ENCODE results near the gene KRTAP10-9. TPM values are rescaled to one million over a fixed set of nuclear protein-coding genes. Genes with fewer than 3 reads are reported as not detected.
"Not testable (repeated sequence)": the region's sequence is repeated elsewhere in the genome, so short reads cannot be mapped to it uniquely, and the experiment has no call there.

KRTAP10-9 gene
- total RNA-seq, 1 experiment from 2014 or later = not detected

DNA sequence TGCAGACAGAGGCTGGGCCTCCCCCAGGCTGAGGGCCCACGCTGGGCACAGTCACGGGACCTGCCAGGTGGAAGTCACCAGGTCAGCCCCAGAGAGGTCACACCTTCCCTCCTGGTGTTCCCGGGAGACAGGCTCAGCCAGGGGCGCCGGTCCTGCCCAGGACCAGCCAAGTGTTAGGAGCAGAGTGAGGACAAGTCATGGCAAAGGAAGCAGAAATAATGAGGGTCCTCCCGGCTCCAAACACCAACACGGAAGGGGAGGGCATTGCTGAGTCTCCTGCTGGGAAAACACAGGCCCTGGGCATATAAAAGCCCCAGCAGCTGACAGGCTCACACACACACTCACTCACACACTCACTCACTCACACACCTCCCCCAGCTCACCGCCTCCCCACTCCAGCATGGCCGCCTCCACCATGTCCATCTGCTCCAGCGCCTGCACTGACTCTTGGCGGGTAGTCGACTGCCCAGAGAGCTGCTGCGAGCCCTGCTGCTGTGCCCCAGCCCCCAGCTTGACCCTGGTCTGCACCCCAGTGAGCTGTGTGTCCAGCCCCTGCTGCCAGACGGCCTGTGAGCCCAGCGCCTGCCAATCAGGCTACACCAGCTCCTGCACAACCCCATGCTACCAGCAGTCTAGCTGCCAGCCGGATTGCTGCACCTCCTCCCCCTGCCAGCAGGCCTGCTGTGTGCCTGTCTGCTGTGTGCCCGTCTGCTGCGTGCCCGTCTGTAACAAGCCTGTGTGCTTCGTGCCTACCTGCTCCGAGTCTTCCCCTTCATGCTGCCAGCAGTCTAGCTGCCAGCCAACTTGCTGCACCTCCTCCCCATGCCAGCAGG lies 10.3 kb downstream of the KRTAP10-9 start, which contains the start of gene KRTAP10-10:
Gene KRTAP10-10 (plus strand): TSS at position 339 of the 833 bp plus-strand sequence. CDS start 62 bp downstream, at position 401.
- Histone ChIP-seq H3K9ac (ENCODE audit: low read length) (no peak within 1 kb of the TSS), H3K9me3 (ENCODE audit: low read length) (no peaks in the 10 kb centered on the region), H3K27me3 (ENCODE audit: low read length) (no peaks in the 10 kb centered on the region), H3K27ac (ENCODE audit: low read length) (no peak within 1 kb of the TSS), H3K79me2 (ENCODE audit: low read length) (no peaks in the 10 kb centered on the region), H3K9me2 (replicated peaks; ENCODE audit: insufficient read depth, low read length) (no peaks in the 10 kb centered on the region), H2AFZ (ENCODE audit: low read length) (no peak within 1 kb of the TSS), H3K36me3 (ENCODE audit: insufficient read depth, low read length) (no peaks in the 10 kb centered on the region), H4K20me1 (ENCODE audit: insufficient read depth, low read depth, low read length) (no peaks in the 10 kb centered on the region), H3K4me3 (ENCODE audit: low read length) (no peak within 1 kb of the TSS), H3K4me2 (ENCODE audit: low read depth, low read length, poor library complexity, severe bottlenecking) (no peak within 1 kb of the TSS), H3K4me1 (ENCODE audit: low read length) (no peaks in the 10 kb centered on the region)
- no peak for DNase-seq

DNA sequence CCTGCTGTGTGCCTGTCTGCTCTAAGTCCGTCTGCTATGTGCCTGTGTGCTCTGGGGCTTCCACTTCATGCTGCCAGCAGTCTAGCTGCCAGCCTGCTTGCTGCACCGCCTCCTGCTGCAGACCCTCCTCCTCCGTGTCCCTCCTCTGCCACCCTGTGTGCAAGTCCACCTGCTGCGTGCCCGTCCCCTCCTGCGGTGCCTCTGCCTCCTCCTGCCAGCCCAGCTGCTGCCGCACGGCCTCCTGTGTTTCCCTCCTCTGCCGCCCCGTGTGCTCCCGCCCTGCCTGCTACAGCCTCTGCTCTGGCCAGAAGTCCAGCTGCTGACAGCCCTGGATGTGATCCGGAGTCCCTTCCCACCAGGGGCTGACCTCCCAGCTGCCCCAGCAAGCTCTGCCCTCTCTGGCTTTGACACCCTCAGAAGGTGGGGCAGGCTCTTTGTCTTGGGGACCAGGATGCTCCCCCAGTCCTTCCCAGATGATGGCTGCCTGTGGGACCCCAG lies 11.0 kb downstream of the KRTAP10-9 start:
- not testable (repeated sequence) for DNase-seq; H3K4me2 ChIP-seq (ENCODE audit: low read depth, low read length, poor library complexity, severe bottlenecking); H4K20me1 ChIP-seq (ENCODE audit: insufficient read depth, low read depth, low read length); H3K4me1 ChIP-seq (ENCODE audit: low read length); H3K36me3 ChIP-seq (ENCODE audit: insufficient read depth, low read length); H3K4me3 ChIP-seq (ENCODE audit: low read length); H3K9ac ChIP-seq (ENCODE audit: low read length); H3K27me3 ChIP-seq (ENCODE audit: low read length); H3K79me2 ChIP-seq (ENCODE audit: low read length); H3K27ac ChIP-seq (ENCODE audit: low read length); H2AFZ ChIP-seq (ENCODE audit: low read length); H3K9me2 ChIP-seq (replicated peaks; ENCODE audit: insufficient read depth, low read length); H3K9me3 ChIP-seq (ENCODE audit: low read length)

DNA sequence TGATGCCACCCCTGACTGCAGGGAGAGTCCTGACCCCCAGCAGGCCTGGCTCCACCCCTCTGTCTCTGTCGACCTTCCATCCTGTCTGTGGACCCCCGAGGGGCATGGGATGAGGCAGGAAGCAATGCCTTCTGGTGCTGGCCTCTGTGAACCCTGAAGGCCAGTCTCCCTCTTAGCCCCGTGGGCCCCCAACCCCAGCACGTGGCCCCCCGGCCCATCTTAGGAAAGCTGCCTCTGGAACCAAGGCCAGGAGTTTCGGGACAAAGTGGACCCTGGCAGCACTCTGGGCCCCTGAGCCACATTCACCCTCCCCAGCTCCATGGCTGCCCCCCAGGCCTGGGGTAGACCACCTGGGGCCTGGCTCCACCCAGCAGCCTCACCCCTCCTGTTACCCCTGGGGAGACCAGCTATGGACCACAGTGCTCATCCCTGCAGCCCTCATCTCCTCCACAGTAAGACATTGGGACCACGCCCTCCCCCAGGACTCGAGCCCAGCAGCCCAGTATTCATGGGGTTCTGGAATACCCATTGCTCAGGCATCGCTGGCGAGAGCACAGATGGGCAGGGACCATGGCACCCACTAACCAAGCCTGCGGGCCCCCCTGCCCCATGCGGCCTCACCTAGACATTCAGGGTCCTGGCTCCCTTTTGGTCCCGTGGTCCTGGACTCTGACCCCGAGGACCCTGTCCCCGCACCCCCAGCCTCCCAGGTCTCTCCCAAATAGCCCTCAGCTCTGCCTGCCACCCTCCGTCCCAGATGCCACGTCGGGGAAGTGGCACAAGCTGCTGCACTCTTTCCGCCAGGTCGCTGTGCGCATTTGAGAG lies 11.8 kb downstream of the KRTAP10-9 start:
- H3K4me3 ChIP-seq (ENCODE audit: low read length); H3K36me3 ChIP-seq (ENCODE audit: insufficient read depth, low read length); H3K79me2 ChIP-seq (ENCODE audit: low read length); H3K4me2 ChIP-seq (ENCODE audit: low read depth, low read length, poor library complexity, severe bottlenecking); H3K27me3 ChIP-seq (ENCODE audit: low read length); H3K9ac ChIP-seq (ENCODE audit: low read length); H4K20me1 ChIP-seq (ENCODE audit: insufficient read depth, low read depth, low read length); H3K9me2 ChIP-seq (replicated peaks; ENCODE audit: insufficient read depth, low read length); H3K4me1 ChIP-seq (ENCODE audit: low read length); DNase-seq; H3K9me3 ChIP-seq (ENCODE audit: low read length); H2AFZ ChIP-seq (ENCODE audit: low read length); H3K27ac ChIP-seq (ENCODE audit: low read length): not testable (repeated sequence)

DNA sequence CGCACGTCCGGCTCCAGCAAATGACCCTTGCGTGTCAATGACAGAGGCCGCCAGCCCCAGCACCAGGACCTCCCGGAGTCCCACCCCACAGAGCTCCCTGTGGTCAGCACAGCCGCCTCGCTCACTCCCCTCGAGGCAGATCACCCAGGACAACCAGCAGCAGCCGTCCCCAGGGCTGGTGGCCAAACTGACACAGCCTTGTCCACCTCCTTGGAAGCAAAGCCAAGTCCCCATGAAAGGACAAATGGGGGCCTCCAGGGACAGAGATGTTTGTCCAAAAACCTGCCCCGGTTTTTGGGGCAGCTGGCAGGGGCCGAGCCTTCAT lies 12.4 kb downstream of the KRTAP10-9 start:
- Histone ChIP-seq H3K9ac (ENCODE audit: low read length) (no peak overlapping the region), H4K20me1 (ENCODE audit: insufficient read depth, low read depth, low read length) (no peaks in the 10 kb centered on the region), H3K4me2 (ENCODE audit: low read depth, low read length, poor library complexity, severe bottlenecking) (no peak overlapping the region), H3K4me1 (ENCODE audit: low read length) (no peaks in the 10 kb centered on the region), H3K27me3 (ENCODE audit: low read length) (no peaks in the 10 kb centered on the region), H3K4me3 (ENCODE audit: low read length) (no peak overlapping the region), H3K36me3 (ENCODE audit: insufficient read depth, low read length) (no peaks in the 10 kb centered on the region), H2AFZ (ENCODE audit: low read length) (no peak overlapping the region), H3K79me2 (ENCODE audit: low read length) (no peaks in the 10 kb centered on the region), H3K27ac (ENCODE audit: low read length) (no peak overlapping the region), H3K9me3 (ENCODE audit: low read length) (no peaks in the 10 kb centered on the region), H3K9me2 (replicated peaks; ENCODE audit: insufficient read depth, low read length) (no peaks in the 10 kb centered on the region)
- DNase-seq = no peak

DNA sequence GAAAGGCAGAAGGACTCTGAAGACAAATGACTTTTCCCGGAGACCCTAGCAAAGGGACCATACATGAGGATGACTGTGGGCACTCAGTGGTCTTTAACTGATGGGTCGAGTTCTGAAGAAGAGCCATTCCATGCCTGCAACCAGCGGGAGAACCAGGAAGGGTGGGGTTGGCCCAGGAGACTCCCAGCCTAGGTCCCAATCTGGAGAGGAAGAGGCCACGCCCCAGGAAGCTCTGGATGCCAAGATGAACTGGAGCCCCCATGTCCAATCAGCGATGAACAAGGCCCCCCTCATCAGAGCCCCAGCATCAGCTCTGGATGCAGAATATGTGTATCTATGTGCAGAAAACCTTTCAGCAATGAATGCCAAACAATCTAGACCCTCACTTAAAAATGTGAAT lies 13.9 kb downstream of the KRTAP10-9 start:
- no peaks in the 10 kb centered on the region for H3K27me3 ChIP-seq (ENCODE audit: low read length)
- H3K4me1 ChIP-seq (ENCODE audit: low read length) = no peaks in the 10 kb centered on the region
- DNase-seq = no peak
- H3K4me3 ChIP-seq (ENCODE audit: low read length) = no peak overlapping the region
- no peak overlapping the region for H3K9ac ChIP-seq (ENCODE audit: low read length)
- no peaks in the 10 kb centered on the region for H4K20me1 ChIP-seq (ENCODE audit: insufficient read depth, low read depth, low read length)
- no peak overlapping the region for H3K4me2 ChIP-seq (ENCODE audit: low read depth, low read length, poor library complexity, severe bottlenecking)
- no peaks in the 10 kb centered on the region for H3K79me2 ChIP-seq (ENCODE audit: low read length)
- peaks cover 5% of the 10 kb centered on the region; the same call in 1 of the 2 replicates for H3K9me3 ChIP-seq (ENCODE audit: low read length)
- no peaks in the 10 kb centered on the region for H3K36me3 ChIP-seq (ENCODE audit: insufficient read depth, low read length)
- H3K27ac ChIP-seq (ENCODE audit: low read length) = no peak overlapping the region
- no peak overlapping the region for H2AFZ ChIP-seq (ENCODE audit: low read length)
- H3K9me2 ChIP-seq (replicated peaks; ENCODE audit: insufficient read depth, low read length) = no peaks in the 10 kb centered on the region

DNA sequence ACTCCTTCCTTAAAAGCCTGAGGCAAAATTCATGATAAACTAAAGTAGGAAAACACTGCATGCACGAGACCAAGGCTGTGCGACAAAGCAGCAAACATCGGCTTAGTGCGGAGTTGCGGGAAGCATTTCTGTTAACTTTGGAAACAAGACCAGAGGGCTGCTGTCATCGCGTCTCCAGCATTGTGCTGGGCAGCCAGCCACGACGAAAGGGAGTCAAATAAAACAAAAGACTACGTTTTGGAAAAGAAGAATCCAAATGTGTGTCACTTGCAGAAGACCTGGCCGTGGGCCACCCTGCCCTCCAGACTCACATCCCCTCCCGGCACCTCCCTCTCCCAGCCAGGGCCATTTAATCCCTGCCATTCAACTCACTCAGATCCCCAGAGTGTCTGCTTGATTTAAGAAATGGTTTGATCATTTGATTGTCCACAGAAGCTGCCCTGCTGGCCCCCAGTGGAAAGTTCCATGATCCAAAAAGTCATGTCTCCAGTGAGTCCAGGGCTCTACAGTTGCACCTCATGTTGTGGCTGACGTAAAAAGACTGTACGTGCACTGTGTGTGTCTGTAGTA lies 16.9 kb downstream of the KRTAP10-9 start:
- no peak for DNase-seq
- Histone ChIP-seq H3K79me2 (ENCODE audit: low read length) (no peaks in the 10 kb centered on the region), H3K9me3 (ENCODE audit: low read length) (peaks cover 5% of the 10 kb centered on the region; the same call in 1 of the 2 replicates), H3K4me2 (ENCODE audit: low read depth, low read length, poor library complexity, severe bottlenecking) (no peak overlapping the region), H3K4me1 (ENCODE audit: low read length) (no peaks in the 10 kb centered on the region), H3K9ac (ENCODE audit: low read length) (no peak overlapping the region), H3K27ac (ENCODE audit: low read length) (no peak overlapping the region), H3K9me2 (replicated peaks; ENCODE audit: insufficient read depth, low read length) (no peaks in the 10 kb centered on the region), H3K36me3 (ENCODE audit: insufficient read depth, low read length) (no peaks in the 10 kb centered on the region), H4K20me1 (ENCODE audit: insufficient read depth, low read depth, low read length) (no peaks in the 10 kb centered on the region), H3K27me3 (ENCODE audit: low read length) (no peaks in the 10 kb centered on the region), H2AFZ (ENCODE audit: low read length) (no peak overlapping the region), H3K4me3 (ENCODE audit: low read length) (no peak overlapping the region)

DNA sequence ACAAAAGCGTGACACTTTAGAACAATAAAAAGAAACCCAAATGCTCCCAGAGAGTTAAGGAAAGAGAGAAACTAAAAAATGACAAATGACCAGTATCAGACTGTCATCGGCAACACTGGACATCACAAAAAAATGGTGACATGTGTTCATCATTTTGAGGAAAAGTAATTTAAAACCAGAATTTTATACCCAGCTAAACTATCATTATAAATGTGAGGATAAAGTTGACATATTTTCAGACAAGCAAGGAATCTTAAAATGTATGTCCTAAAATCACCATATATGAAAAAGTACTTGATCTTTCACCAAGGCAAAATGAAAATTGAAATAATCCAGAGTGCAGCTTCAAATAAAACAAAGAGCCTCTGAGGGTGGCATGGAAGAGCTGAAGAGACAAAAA lies 18.0 kb downstream of the KRTAP10-9 start:
- Histone ChIP-seq H3K9me3 (ENCODE audit: low read length) (peaks cover 5% of the 10 kb centered on the region; the same call in 1 of the 2 replicates), H3K27me3 (ENCODE audit: low read length) (no peaks in the 10 kb centered on the region), H3K9ac (ENCODE audit: low read length) (no peak overlapping the region), H2AFZ (ENCODE audit: low read length) (no peak overlapping the region), H3K79me2 (ENCODE audit: low read length) (no peaks in the 10 kb centered on the region), H3K4me1 (ENCODE audit: low read length) (no peaks in the 10 kb centered on the region), H4K20me1 (ENCODE audit: insufficient read depth, low read depth, low read length) (no peaks in the 10 kb centered on the region), H3K9me2 (replicated peaks; ENCODE audit: insufficient read depth, low read length) (no peaks in the 10 kb centered on the region), H3K27ac (ENCODE audit: low read length) (no peak overlapping the region), H3K36me3 (ENCODE audit: insufficient read depth, low read length) (no peaks in the 10 kb centered on the region), H3K4me2 (ENCODE audit: low read depth, low read length, poor library complexity, severe bottlenecking) (no peak overlapping the region), H3K4me3 (ENCODE audit: low read length) (no peak overlapping the region)
- no peak for DNase-seq

All from Karpas-422 (cell line).